HG03571 (cell line): ENCODE measurements around the gene F13A1.
"Not testable (repeated sequence)": the region's sequence is repeated elsewhere in the genome, so short reads cannot be mapped to it uniquely, and the experiment has no call there.

Experiments used
- ATAC-seq: cut with Tn5 transposase; IDR thresholded peaks from one replicate; pipeline ENCODE4 v1.9.1; 2021; ENCODE audit not compliant: unreplicated experiment

The F13A1 gene

DNA sequence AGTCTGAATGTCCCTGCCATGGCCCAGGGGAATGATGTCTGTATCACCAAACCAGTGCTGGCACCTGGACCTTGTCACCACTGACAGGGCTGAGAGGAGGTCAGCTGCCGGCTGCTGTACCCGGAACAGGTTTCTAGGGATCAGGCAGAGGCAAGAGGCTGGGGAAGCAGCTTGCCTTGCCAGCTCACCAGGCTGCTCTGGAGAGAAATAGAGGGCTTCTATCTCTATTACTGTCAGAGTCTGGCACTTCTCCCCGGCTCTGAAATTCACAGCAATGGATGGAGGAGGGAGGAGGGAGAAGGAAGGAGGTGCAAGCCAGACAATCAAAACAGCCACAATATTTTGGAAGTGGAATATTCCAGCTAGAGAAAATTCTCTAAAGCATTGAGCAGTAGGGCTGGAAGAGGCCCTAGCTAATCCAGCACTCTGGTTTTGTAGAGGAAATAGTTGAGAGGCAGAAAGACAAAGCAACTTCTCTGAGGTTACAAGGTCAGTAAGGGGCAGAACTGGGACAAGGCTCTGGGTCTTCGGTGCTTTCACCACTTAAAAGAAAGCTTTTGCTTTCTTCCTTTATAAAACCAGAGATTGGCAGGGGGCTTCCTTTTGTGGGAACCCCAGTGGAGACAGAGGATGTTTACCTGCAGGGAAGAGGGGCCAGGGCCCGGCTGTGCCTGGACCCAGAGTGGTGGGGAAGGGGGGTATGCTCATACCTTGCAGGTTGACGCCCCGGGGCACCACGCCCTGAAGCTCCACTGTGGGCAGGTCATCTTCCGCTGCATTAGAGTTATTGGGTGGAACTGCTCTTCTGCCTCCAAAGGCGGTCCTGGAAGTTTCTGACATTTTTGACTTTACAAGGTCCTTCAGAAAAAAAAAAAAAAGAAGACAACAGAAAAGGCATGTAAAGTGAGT lies 2.4 kb downstream of the F13A1 start:
- ATAC-seq = no peak

GRCh38 chr6:6317386-6317785 lies 3.1 kb downstream of the F13A1 start:
- ATAC-seq = no peak

- no peak for ATAC-seq
These were observed 4.8 kb downstream of the F13A1 start for GRCh38 chr6:6315660-6316059.

GRCh38 chr6:6314596-6314995 lies 5.9 kb downstream of the F13A1 start:
- ATAC-seq = no peak

DNA sequence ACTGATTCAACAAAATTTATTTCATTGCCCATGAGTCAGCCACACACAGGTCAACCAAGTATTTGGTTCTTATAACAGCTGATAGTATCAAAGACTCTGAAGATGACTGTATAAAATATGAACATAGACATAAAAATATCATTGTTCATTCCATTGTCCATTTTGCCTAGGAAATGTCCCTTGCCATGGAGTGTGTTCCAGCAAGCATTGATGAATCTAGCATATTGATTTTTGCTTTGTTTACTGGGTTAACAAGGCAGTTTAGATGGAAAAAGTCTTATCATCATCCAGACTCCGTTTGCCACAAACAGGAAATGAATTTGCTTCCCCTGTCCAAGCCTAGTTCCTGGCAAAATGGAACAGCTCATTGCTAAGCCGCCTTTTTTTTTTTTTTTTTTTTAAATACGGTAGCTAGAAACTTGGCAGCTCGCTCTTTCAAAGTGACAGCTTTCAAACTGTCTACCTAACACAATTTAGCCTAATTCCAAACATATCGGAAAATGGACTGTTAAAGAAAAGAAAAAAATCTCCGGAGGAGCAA lies 7.5 kb downstream of the F13A1 start:
- ATAC-seq = no peak

- ATAC-seq = no peak
These were observed 14.9 kb downstream of the F13A1 start for GRCh38 chr6:6305575-6305974.

DNA sequence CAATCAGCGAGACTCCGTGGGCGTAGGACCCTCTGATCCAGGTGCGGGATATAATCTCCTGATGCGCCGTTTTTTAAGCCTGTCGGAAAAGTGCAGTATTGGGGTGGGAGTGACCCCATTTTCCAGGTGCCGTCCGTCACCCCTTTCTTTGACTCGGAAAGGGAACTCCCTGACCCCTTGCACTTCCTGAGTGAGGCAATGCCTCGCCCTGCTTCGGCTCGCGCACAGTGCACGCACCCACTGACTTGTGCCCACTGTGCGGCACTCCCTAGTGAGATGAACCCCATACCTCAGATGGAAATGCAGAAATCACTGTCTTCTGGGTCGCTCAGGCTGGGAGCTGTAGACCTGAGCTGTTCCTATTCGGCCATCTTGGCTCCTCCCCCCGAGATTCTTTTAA lies 20.1 kb downstream of the F13A1 start:
- not testable (repeated sequence) for ATAC-seq

- ATAC-seq = no peak
These were observed 27.1 kb downstream of the F13A1 start for GRCh38 chr6:6293317-6293716.

GRCh38 chr6:6287415-6287814 lies 33.0 kb downstream of the F13A1 start:
- ATAC-seq = no peak

DNA sequence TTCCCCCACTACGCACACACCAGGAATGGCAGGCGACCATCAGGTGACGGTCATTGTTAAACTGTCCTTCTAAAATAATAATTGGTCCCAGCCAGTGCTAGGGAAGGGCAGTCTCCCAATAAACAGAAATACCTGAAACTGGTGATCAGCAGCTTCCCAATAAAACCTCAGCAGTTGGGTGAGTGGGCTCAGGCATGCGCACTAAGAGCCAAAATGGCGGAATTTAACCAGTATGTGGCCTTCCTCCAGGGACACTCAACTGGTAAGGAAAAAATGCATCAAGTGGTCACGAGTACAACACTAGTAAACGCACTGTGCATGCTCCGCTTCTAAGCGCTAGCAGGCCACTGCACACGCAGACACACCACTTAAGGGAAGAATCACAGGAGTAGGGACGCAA lies 34.8 kb downstream of the F13A1 start:
- ATAC-seq = no peak

DNA sequence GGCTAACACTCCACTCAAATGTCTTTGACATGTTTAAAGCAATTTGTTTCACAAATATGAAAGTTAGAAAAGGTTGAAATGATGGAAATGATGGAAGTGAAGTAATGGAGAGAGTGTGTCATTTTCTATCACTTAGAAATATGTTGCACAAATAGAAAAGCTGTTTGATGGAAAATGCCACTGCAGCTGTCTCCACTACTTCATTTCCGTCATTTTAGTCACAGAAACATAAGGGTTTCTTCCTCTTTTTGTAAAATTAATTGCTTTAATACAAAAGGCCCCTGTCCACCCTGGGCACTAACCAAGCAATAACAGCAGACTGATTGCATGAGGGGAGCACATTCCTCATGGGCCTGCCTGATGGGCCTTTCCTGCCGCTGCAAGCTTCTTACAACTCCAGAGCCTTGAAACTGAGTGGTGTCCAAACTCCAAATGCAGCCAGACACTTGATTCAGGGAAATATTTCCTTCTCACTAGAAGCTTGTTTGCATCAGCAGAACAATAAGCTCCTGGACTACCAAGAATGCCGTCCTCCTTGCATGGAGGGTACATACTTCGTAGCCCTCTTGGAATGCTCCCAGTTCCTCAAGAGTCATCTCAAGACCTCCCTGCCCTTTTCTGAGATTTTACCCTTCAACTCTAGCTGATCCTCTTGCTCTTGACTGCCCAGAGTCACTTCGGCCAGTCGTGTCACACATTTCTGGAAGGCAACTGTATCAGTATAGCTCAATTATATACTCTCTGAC lies 36.1 kb downstream of the F13A1 start:
- ATAC-seq = no peak

GRCh38 chr6:6283746-6284145 lies 36.7 kb downstream of the F13A1 start:
- ATAC-seq = no peak

GRCh38 chr6:6282716-6283115 lies 37.7 kb downstream of the F13A1 start:
- ATAC-seq = no peak

DNA sequence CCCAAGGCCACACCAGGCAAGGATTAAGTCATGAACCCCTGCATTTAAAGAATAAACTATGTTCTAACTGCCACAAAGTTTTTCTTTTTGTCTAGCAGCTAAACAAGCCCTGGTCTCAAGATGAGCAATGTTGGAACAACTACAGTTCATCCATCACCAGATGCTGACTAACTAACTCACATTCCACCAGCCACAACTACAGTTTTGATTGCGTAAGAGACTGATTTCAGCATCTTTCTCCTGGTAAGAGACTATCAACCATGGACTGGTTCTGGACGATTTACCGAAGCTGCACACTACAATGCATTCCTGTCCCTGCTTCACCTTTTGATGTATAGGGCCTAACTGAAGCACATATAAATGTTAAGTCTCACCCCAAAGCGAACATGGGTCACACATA lies 43.0 kb downstream of the F13A1 start:
- no peak for ATAC-seq

DNA sequence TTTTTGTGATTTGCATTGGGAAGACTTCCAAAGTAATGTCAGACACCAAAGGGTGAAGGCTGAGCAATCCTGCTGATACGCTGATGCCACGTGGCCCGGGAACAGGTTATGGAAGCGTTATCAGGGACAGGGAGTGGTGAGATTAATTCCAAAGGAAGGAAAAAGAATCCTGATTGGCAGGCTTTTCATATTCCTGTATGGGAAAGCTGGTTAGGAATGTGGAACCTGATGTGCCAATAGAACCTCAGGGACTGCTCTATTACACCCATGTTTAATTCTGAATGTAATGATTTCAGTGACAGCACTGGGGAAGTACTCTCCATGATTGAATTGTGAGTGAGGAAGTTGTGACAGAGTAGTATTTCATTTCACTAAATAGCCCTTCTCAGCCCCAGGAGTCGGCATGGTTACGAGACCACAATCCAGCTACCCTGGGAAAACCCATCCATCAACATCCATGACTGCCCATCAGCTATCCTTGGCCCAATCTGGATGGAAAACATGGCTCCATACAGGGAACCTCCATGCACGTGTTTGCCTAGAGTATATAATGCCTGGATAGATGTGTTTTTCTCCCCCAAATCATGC lies 49.4 kb downstream of the F13A1 start:
- ATAC-seq = no peak

DNA sequence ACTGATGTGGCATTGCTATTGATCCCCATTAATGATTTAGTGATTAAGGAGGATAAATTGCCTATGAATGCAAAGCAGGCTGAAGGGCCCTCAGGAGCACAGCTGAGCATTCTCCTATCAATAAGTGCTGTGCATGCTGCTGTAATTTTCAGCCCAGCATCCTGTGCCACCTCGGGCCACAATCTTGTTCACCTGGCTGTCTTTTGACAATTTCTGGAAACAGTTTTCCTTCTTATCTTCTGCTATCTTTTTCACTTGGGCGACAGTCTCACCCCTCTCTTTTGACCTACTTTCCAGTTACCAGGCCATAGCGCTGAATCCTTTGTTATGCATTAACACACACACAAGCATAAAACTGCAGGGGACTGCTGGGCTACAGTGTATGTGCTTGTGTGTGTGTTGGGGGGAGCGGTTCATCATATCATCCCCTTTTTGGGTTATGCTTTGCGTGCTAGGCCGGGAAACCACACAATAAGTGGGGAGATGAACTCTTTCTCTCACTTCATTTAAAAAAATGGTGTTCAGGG lies 60.2 kb downstream of the F13A1 start:
- ATAC-seq = no peak

DNA sequence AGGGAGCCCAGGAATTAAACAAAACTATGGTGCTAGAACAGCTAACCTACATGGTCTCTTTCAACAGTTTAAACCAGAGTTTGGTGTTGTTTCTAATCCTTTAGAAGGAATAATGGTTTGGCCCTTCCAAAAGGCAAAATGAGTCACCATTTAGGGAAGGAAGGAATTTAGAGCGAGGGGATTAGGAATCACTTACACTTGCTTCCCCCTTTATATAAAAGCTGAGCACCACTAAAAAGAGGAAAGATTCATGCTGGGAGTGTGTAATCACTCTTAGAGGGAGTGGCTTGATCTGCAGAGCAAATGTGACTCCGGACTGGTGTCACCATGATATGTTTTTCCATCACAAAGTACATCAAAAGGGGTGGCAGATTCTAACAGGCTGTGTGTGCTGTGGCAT lies 63.6 kb downstream of the F13A1 start:
- no peak for ATAC-seq

DNA sequence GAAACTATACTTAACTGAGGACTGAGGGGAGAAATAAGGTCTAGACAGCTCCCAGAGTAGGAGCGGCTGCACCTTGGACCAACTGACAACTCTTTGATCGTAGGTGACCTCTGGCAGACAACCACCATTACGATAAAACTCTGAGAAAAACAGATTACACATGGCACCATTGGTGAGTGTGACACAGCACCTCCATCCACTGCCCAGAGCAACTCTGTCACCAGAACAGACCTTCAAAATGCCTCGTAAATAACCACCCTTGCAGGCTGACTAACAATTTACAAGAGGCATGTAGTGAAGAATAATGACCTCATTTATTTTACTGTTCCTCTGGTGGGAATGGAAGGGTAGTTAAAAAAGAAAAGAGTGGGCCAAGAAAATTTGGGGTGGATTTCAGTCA lies 64.2 kb downstream of the F13A1 start:
- ATAC-seq = no peak

- no peak for ATAC-seq
These were observed 68.7 kb downstream of the F13A1 start for GRCh38 chr6:6251555-6252280.

DNA sequence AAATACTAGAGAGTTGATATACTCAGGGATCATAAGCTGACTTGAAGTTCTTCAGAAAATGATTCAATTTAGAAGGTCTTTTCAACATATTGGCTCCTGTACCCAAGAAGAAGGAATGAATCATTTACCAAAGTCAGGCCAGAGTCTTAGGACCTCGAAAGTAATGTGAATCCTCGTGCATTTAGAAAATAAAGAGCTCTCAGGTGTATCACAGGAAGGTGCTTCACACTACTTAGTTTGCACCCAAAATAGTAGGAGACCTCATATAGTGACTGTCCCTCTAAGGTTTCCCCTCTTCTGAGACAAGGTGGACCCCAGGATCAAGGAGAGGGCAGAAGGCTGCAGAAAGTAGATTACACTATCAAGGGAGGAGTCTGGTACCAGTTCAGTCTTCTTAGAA lies 71.8 kb downstream of the F13A1 start:
- peak; percentile 79 for ATAC-seq

DNA sequence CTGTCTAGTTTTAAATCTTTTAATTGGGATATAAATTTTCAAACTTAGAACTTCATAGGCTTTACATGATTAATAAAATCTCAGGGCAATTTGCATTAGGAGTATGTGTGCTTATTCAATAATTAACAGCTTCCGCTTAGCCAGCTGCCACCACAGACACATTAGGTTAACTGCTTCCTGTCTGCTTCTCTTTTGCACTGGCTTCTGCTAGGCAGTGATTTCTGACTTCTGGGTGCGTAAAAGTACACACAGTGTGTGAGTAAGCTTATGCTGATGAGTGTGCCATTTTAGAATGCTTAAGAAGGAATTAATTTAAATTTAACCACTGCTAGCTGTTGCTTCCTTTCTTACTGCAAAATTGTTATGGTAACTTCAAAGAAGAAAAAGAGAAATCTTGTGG lies 73.9 kb downstream of the F13A1 start:
- peak; percentile 81 for ATAC-seq
